Pancreas (tissue), 10 donors: Measurements from ENCODE around the gene EGFLAM. TPM values are rescaled to one million over a fixed set of nuclear protein-coding genes. Genes with fewer than 3 reads are reported as not detected.
"Not testable (repeated sequence)": the region's sequence is repeated elsewhere in the genome, so short reads cannot be mapped to it uniquely, and the experiment has no call there.

Experiments used
- ATAC-seq, 4 donors: fragments of 200-7000 bp; cut with Tn5 transposase; one replicate each; pipeline versions ENCODE4 v1.8.0 to v1.9.1; 2020; ENCODE audit warnings: mild to moderate bottlenecking in 4 of 4, moderate library complexity in 4 of 4
- DNase-seq, 6 donors: peaks; one replicate each; pipeline ENCODE4 v3.0.0-alpha.2; 2020
- FAIRE-seq: peaks from 2 replicates; lab custom pipeline; 2012; peaks lifted over from hg19 to GRCh38; lab: Jason Lieb, UNC
- H3K27ac ChIP-seq, 4 donors: fragments of 200-600 bp; sonication (generic); 1 replicate in 3 of 4; 2 replicates in 1 of 4; pipeline versions ENCODE4 v1.5.0 to v1.8.0; 2020
- H3K27me3 ChIP-seq, 4 donors: fragments of 200-600 bp; one replicate each; pipeline ENCODE4 v1.8.0; 2021
- H3K36me3 ChIP-seq, 3 donors: fragments of 200-600 bp; sonication (generic) in 1 of 3; one replicate each; pipeline versions ENCODE4 v1.5.0 to v1.8.0; 2020 to 2021
- H3K4me1 ChIP-seq, 3 donors: fragments of 200-600 bp; one replicate each; pipeline ENCODE4 v1.8.0; 2021
- H3K4me3 ChIP-seq, 4 donors: fragments of 200-600 bp; sonication (generic) in 2 of 4; one replicate each; pipeline versions ENCODE4 v1.5.0 to v1.8.0; 2020 to 2021
- H3K9me3 ChIP-seq, 4 donors: fragments of 200-600 bp; one replicate each; pipeline ENCODE4 v1.8.0; 2021
- WGBS, 2 donors: extraction: QIAGEN DNeasy Blood & Tissue Kit; methylation state at CpG; one replicate each; pipeline ENCODE4 v1.1.7; 2013; 5-methylcytosine and 5-hydroxymethylcytosine counted together
- intact Hi-C, 3 donors: fragments of 100-400 bp; cut with DNase I; formaldehyde crosslinking; loops; one replicate each; pipeline versions ENCODE4 v1.11.1 to v1.14.2; 2022
- polyA plus RNA-seq, 2 donors: library from polyadenylated mRNA; stranded (reverse); fragments of 200-250 nt; gene quantifications; one replicate each; pipeline ENCODE4 v1.2.3, GENCODE V29; 2013
- total RNA-seq, 6 donors: library from RNA; stranded (reverse); fragmentation: NEBNext Ultra II Directional in 4 of 6; extraction: Animal tissue kit (Norgen Biotek cat#: 25700) in 4 of 6; gene quantifications; one replicate each; pipeline versions ENCODE4 v1.2.1 to v1.2.4, GENCODE V29; 2021 to 2023
- TF ChIP-seq, protein P1 (sequence below), 4 donors: fragments of 200-600 bp; sonication (generic) in 3 of 4; IDR thresholded peaks; one replicate each; pipeline versions ENCODE4 v1.5.0 to v1.8.0; 2021; ENCODE audit warnings: antibody characterized with exemption in 4 of 4
- donor health status: healthy with polysubstance abuse.
- donor health status: DM: no; HTN: no; CAD: no; lungs with moderate emphysema.
- donor health status: DM: no; HTN: no; CAD: no.
- donor health status: control.
- donor health status: control.
- donor health status: Bipolar disorder and iron deficiency.
- donor health status: DM: yes; HTN: yes; CAD: no.
- donor health status: DM: no; HTN: no; CAD: no.
- donor health status: DM: no; HTN: no; CAD: no.
- donor health status: DM: yes; HTN: yes; CAD: no.

Gene EGFLAM
- total and polyA plus RNA-seq, 8 donors: 0.73 to 2.4 (median 1.1) TPM

DNA sequence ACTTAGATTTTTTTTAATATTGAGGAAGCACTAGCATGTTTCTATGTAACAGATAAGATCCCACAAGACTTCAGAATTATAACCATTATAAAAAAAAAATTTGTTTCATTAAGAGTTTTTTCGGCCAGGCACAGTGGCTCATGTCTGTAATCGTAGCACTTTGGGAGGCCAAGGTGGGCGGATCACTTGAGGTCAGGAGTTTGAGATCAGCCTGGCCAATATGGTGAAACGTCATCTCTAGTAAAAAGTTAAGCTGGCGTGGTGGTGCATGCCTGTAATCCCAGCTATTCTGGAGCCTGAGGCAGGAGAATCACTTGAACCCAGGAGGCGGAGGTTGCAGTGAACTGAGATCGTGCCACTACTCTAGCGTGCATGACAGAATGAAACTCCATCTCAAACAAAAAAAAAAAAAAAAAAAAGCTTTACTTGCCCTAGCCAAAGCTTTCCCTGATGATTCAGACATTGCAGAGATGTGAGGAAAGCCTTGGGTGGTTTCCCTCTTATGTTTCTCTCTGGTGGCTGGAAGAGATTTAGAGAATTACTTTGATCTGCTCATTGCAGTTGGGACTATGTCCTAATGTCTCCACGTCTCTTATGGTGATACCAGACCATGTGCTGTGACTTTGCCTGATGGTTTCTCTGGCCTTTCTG lies 65.4 kb downstream of the EGFLAM start:
- no peak for FAIRE-seq

DNA sequence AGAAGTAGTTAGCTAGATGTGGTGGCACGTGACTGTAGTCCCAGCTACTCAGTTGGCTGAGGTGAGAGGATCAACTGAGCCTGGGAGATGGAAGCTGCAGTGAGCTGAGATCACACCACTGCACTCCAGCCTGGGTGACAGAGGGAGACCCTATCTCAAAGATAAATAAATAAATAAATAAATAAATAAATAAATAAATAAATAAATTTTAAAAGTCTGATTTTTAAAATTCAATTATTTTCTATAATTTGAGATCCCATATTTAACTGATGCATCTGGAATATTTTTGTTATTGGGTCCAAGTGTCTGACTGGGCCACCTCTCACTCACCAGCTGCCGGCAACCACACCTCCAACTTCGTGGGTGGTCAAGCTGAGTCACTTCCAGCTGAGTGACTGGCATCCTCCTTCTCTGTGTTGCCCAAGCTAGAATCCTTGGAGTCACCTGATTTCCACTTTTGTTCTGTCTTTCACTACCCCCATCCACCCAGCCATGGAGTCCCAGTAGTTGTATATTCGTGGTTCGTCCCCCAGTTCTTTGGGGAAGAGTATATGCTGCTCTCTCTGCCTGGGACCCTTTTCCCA lies 70.9 kb downstream of the EGFLAM start:
- intact Hi-C loops: no loop called here

More for the DNA sequence above, 65.4 kb downstream of the EGFLAM start:
- ATAC-seq (peak in 3 of 4 donors; percentile 18 to 43 (median 40)), DNase-seq (no peak)
- H3K27me3 ChIP-seq: no peaks in the 10 kb centered on the region
- H3K4me3 ChIP-seq: no peak overlapping the region
- no peaks in the 10 kb centered on the region for H3K4me1 ChIP-seq
- H3K36me3 ChIP-seq: no peaks in the 10 kb centered on the region
- intact Hi-C loops: no loop called here
- TF ChIP-seq, protein P1, sequence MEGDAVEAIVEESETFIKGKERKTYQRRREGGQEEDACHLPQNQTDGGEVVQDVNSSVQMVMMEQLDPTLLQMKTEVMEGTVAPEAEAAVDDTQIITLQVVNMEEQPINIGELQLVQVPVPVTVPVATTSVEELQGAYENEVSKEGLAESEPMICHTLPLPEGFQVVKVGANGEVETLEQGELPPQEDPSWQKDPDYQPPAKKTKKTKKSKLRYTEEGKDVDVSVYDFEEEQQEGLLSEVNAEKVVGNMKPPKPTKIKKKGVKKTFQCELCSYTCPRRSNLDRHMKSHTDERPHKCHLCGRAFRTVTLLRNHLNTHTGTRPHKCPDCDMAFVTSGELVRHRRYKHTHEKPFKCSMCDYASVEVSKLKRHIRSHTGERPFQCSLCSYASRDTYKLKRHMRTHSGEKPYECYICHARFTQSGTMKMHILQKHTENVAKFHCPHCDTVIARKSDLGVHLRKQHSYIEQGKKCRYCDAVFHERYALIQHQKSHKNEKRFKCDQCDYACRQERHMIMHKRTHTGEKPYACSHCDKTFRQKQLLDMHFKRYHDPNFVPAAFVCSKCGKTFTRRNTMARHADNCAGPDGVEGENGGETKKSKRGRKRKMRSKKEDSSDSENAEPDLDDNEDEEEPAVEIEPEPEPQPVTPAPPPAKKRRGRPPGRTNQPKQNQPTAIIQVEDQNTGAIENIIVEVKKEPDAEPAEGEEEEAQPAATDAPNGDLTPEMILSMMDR (IDR thresholded peaks at IDR 0.05): no peak
- no peaks in the 10 kb centered on the region for H3K9me3 ChIP-seq
- 76 to 79% methylated on average over 9 of the region's 9 CpGs for WGBS, 2 donors
- H3K27ac ChIP-seq: no peak overlapping the region

DNA sequence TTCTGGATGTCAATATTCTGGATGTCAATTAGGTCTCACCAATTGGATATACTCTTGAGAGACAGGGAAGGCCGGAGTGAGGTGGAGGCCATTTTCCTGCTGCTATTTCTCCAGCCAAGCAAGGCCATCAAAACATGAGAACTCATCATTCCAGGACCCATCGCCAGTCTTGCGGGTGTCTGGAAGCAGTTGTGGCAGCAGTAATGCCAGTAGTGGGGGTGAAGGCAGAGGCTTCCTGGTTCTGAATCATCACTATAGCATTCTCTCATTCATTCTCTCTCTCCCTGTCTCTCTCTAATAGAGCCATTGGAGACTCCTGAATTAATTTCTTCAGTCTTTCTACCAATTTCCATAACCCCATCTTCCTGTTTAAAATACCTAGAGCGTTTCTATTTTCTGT lies 71.8 kb downstream of the EGFLAM start:
- ATAC-seq (no peak), FAIRE-seq (no peak), DNase-seq (no peak)
- WGBS, 2 donors: 75 to 92% methylated on average over 4 of the region's 4 CpGs
- intact Hi-C loops: no loop called here
- Histone ChIP-seq H3K27ac (no peak overlapping the region), H3K27me3 (no peaks in the 10 kb centered on the region), H3K4me3 (no peak overlapping the region), H3K9me3 (no peaks in the 10 kb centered on the region), H3K4me1 (no peaks in the 10 kb centered on the region), H3K36me3 (no peaks in the 10 kb centered on the region)
- TF ChIP-seq, protein P1 (IDR thresholded peaks at IDR 0.05): no peak

More for the DNA sequence above, 70.9 kb downstream of the EGFLAM start:
- TF ChIP-seq, protein P1 (IDR thresholded peaks at IDR 0.05): no peak
- no peak for FAIRE-seq
- H3K27ac ChIP-seq: no peak overlapping the region
- no peak overlapping the region for H3K4me3 ChIP-seq
- no peak for ATAC-seq
- no peaks in the 10 kb centered on the region for H3K36me3 ChIP-seq
- WGBS, 2 donors: 72 to 76% methylated on average over 5 of the region's 5 CpGs
- H3K9me3 ChIP-seq: no peaks in the 10 kb centered on the region
- H3K4me1 ChIP-seq: no peaks in the 10 kb centered on the region
- no peak for DNase-seq
- H3K27me3 ChIP-seq: no peaks in the 10 kb centered on the region

DNA sequence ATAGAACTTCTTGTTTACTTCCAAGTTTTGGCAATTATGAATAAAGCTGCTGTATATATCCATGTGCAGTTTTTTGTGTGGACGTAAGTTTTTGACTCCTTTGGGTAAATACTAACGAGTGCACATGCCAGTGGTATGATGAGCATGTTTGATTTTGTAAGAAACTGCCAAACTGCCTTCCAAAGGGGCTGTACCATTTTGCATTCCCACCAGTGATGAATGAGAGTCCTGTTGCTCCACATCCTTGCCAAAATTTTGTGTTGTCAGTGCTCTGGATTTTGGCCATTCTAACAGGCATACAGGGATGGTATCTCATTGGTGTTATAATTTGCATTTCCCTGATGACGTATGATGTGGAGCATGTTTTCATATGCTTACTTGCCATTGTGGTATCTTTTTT lies 73.5 kb downstream of the EGFLAM start:
- no peak for ATAC-seq
- intact Hi-C loops: no loop called here
- no peaks in the 10 kb centered on the region for H3K9me3 ChIP-seq
- H3K36me3 ChIP-seq: no peaks in the 10 kb centered on the region
- WGBS, 2 donors: 55 to 66% methylated on average over 3 of the region's 3 CpGs
- FAIRE-seq: no peak
- no peaks in the 10 kb centered on the region for H3K4me1 ChIP-seq
- no peak for DNase-seq
- no peak overlapping the region for H3K27ac ChIP-seq
- TF ChIP-seq, protein P1 (IDR thresholded peaks at IDR 0.05): no peak
- peaks cover 0 to 9% (median 0%) of the 10 kb centered on the region in 4 donors for H3K27me3 ChIP-seq
- no peak overlapping the region for H3K4me3 ChIP-seq

DNA sequence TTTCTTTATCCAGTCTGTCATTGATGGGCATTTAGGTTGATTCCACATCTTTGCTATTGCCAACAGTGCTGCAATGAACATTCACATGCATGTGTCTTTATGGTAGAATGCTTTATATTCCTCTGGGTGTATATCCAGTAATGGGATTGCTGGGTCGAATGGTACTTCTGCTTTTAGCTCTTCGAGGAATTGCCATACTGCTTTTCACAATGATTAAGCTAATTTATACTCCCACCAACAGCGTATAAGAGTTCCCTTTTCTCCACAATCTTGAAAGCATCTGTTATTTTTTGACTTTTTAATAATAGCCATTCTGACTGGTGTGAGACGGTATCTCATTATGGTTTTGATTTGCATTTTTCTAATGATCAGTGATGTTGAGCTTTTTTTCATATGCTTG lies 74.8 kb downstream of the EGFLAM start:
- intact Hi-C loops, H3K4me3 ChIP-seq, FAIRE-seq, H3K27me3 ChIP-seq, H3K9me3 ChIP-seq, H3K27ac ChIP-seq, H3K36me3 ChIP-seq, ATAC-seq, DNase-seq, H3K4me1 ChIP-seq: not testable (repeated sequence)
- WGBS, 2 donors: 73 to 81% methylated on average over 4 of the region's 4 CpGs
